ENCODE results near the gene ADAMTS7. TPM values are rescaled to one million over a fixed set of nuclear protein-coding genes. Genes with fewer than 3 reads are reported as not detected.
"Not testable (repeated sequence)": the region's sequence is repeated elsewhere in the genome, so short reads cannot be mapped to it uniquely, and the experiment has no call there.

Gene ADAMTS7
- total RNA-seq, 4 donors from 2014 or later, result 0.29 to 21.4 (median 7.5) TPM

DNA sequence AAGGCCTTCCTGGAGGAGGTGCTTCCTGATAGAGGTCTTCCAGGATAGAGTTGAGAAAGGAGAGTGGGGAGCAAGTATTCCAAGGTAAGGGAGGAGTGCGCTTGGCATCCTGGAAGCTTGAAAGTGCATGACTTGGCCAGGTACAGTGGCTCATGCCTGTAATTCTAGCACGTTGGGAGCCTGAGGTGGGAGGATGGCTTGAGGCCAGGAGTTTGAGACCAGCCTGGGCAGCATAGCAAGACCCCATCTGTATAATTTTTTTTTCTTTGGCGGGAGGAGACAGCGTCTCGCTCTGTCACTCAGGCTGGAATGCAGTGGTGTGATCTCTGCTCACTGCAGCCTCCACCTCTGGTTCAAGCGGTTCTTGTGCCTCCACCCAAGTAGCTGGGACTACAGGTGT is 42.2 kb upstream of the ADAMTS7 start:
- Histone ChIP-seq H3K27me3 (no peaks in the 10 kb centered on the region), H3K9me3 (no peaks in the 10 kb centered on the region), H3K36me3 (no peaks in the 10 kb centered on the region), H3K4me1 (no peaks in the 10 kb centered on the region), H3K27ac (no peak overlapping the region), H3K4me3 (no peak overlapping the region)
- DNase-seq, result no peak
- intact Hi-C loops (cut with DNase I; ENCODE audit: low total_unique reads), result no loop called here
- TF ChIP-seq, protein P1, sequence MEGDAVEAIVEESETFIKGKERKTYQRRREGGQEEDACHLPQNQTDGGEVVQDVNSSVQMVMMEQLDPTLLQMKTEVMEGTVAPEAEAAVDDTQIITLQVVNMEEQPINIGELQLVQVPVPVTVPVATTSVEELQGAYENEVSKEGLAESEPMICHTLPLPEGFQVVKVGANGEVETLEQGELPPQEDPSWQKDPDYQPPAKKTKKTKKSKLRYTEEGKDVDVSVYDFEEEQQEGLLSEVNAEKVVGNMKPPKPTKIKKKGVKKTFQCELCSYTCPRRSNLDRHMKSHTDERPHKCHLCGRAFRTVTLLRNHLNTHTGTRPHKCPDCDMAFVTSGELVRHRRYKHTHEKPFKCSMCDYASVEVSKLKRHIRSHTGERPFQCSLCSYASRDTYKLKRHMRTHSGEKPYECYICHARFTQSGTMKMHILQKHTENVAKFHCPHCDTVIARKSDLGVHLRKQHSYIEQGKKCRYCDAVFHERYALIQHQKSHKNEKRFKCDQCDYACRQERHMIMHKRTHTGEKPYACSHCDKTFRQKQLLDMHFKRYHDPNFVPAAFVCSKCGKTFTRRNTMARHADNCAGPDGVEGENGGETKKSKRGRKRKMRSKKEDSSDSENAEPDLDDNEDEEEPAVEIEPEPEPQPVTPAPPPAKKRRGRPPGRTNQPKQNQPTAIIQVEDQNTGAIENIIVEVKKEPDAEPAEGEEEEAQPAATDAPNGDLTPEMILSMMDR (IDR thresholded peaks at IDR 0.05), result no peak
- TF ChIP-seq POLR2A (IDR thresholded peaks at IDR 0.05), result no peak

DNA sequence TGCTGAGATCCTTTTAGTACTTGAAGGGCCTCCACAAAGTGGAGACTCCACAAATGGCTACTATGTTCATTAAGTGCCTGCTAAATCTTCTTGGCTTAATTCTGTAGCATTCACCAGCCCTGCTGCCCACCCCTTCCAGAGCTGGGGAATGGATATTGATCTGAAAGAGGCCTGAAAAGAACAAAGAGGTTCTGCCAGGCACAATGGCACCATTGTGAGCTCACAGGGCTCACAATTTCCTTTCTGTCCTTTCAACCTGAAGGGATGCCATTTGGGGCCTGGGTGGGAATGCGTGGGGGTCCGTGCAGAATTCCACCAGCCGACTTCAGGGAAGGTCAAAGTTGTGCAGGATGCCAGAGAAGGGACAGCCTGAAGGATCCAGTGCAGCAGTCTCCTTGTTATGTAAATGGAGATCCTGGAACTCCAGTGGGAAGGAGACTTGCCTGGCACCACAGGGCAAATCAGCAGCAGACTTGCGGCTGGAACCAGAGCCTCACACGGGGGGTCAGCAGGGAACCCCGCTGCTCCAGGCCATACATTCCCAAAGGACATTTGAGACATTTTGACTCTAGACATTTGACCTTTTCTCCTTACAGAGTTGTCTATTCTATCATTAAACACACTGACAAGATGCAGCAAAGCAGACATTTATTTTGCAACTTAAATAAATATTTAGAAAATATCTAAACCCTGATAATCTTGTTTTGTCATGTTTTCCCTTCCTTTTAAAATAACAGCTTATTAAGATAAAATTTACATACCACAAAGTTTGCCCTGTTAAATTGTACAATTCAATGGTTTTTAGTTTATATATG is 39.9 kb upstream of the ADAMTS7 start:
- Histone ChIP-seq H3K9me3 (no peaks in the 10 kb centered on the region), H3K4me3 (no peak overlapping the region), H3K27ac (no peak overlapping the region), H3K4me1 (no peaks in the 10 kb centered on the region), H3K27me3 (no peaks in the 10 kb centered on the region), H3K36me3 (no peaks in the 10 kb centered on the region)
- no peak for DNase-seq
- no peak for TF ChIP-seq POLR2A (IDR thresholded peaks at IDR 0.05)
- TF ChIP-seq, protein P1 (IDR thresholded peaks at IDR 0.05), result no peak
- intact Hi-C loops (cut with DNase I; ENCODE audit: low total_unique reads), result no loop called here

DNA sequence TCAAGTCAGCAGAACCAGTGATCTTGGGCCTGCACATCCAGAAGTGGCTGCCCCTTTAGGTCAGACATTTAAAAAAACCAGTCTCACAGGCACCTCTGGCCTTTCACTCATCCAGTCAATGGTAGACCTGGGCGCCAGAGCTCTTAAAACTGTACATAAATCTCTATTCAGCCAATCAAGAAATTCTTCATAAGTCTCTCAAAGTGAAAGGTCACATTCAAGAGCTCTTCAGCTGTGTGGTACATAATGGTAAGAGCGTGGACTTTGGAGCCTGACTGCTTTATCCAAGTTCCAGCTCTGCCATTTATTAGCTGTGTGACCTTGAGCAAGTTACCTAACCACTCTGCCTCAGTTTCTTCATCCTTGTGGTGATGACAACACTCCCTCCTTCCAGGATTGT is 39.1 kb upstream of the ADAMTS7 start:
- TF ChIP-seq, protein P1 (IDR thresholded peaks at IDR 0.05), result no peak

DNA sequence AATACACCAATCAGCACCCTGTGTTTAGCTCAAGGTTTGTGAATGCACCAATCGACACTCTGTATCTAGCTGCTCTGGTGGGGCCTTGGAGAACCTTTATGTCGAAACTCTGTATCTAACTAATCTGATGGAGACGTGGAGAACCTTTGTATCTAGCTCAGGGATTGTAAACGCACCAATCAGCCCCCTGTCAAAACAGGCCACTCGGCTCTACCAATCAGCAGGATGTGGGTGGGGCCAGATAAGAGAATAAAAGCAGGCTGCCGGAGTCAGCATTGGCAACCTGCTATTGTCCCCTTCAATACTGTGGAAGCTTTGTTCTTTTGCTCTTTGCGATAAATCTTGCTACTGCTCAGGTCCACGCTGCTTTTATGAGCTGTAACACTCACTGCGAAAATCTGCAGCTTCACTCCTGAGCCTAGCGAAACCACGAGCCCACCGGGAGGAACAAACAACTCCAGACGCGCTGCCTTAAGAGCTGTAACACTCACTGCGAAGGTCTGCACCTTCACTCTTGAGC is 36.2 kb upstream of the ADAMTS7 start:
- H3K27me3 ChIP-seq; H3K4me3 ChIP-seq; H3K4me1 ChIP-seq; H3K9me3 ChIP-seq; H3K27ac ChIP-seq; DNase-seq; intact Hi-C loops (cut with DNase I; ENCODE audit: low total_unique reads); H3K36me3 ChIP-seq: not testable (repeated sequence)

More for the DNA sequence above, 39.1 kb upstream of the ADAMTS7 start:
- no peaks in the 10 kb centered on the region for H3K9me3 ChIP-seq
- no peak overlapping the region for H3K4me3 ChIP-seq
- intact Hi-C loops (cut with DNase I; ENCODE audit: low total_unique reads), result no loop called here
- no peak overlapping the region for H3K27ac ChIP-seq
- no peaks in the 10 kb centered on the region for H3K27me3 ChIP-seq
- H3K36me3 ChIP-seq, result no peaks in the 10 kb centered on the region
- no peaks in the 10 kb centered on the region for H3K4me1 ChIP-seq
- no peak for DNase-seq

DNA sequence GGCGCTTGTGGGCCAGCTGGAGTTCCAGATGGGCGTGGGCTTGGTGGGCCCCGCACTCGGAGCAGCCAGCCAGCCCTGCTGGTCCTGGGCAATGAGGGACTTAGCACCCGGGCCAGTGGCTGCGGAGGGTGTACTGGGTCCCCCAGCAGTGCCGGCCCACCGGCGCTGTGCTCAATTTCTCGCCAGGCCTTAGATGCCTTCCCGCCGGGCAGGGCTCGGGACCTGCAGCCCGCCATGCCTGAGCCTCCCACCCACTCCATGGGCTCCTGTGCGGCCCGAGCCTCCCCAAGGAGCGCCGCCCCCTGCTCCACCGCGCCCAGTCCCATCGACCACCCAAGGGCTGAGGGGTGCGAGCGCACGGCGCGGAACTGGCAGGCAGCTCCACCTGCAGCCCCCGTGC is 35.6 kb upstream of the ADAMTS7 start:
- H3K36me3 ChIP-seq; intact Hi-C loops (cut with DNase I; ENCODE audit: low total_unique reads); H3K4me1 ChIP-seq; H3K9me3 ChIP-seq; H3K27me3 ChIP-seq; H3K4me3 ChIP-seq; DNase-seq; H3K27ac ChIP-seq: not testable (repeated sequence)

DNA sequence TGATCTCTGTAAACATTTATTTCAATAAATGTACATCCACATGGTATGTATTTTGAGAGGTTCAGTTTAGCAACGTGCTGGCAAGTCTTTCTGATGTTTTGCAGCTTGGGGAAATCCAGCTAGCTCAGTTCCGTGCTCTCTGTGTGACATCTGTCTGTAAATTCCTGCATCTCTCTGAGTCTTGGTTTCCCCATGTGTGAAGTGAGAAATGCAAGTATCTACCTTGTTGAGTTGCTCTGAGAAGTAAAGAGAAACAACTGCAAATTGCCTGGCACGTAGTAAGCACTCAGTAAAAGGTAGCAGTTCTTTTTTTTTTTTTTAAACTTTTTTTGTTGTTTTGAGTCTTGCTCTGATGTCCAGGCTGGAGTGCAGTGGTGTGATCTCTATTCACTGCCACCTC is 31.3 kb upstream of the ADAMTS7 start:
- DNase-seq, result no peak
- TF ChIP-seq, protein P1 (IDR thresholded peaks at IDR 0.05), result no peak
- TF ChIP-seq POLR2A (IDR thresholded peaks at IDR 0.05), result no peak
- no peaks in the 10 kb centered on the region for H3K27me3 ChIP-seq
- H3K4me3 ChIP-seq, result no peak overlapping the region
- H3K9me3 ChIP-seq, result no peaks in the 10 kb centered on the region
- H3K36me3 ChIP-seq, result no peaks in the 10 kb centered on the region
- no peaks in the 10 kb centered on the region for H3K4me1 ChIP-seq
- intact Hi-C loops (cut with DNase I; ENCODE audit: low total_unique reads), result no loop called here
- no peak overlapping the region for H3K27ac ChIP-seq

Data from uterus (tissue), 4 donors.